CD4-positive, alpha-beta T cell treated with Interleukin-4 for 1 hour (primary cell): ENCODE measurements around the gene TAF11L8.
"Not testable (repeated sequence)": the region's sequence is repeated elsewhere in the genome, so short reads cannot be mapped to it uniquely, and the experiment has no call there.

Experiments
- DNase-seq, 2 donors: peaks; one replicate each; pipeline ENCODE4 v3.0.0-alpha.2; 2020 to 2022

TAF11L8 gene

GRCh38 chr5:17590860-17591259, at the start of gene TAF11L8:
Gene TAF11L8, minus strand, starts transcription at chr5:17590960.
- DNase-seq, result not testable (repeated sequence)

- no peak for DNase-seq
Observed at GRCh38 chr5:17634160-17634559, 43.4 kb upstream of the TAF11L8 start, which contains the start of gene TAF11L14. Gene TAF11L14, plus strand, starts transcription at chr5:17634460.

- not testable (repeated sequence) for DNase-seq
Observed at GRCh38 chr5:17631788-17632187, 41.0 kb upstream of the TAF11L8 start, which contains the start of gene TAF11L13. Gene TAF11L13, plus strand, starts transcription at chr5:17632088.

- DNase-seq, result no peak
Observed at GRCh38 chr5:17625686-17626085, 34.9 kb upstream of the TAF11L8 start.

- DNase-seq, result no peak
Observed at GRCh38 chr5:17620627-17621026, 29.9 kb upstream of the TAF11L8 start.

GRCh38 chr5:17619354-17619753, 28.6 kb upstream of the TAF11L8 start:
- DNase-seq, result no peak

- no peak for DNase-seq
Observed at GRCh38 chr5:17614872-17615605, 24.3 kb upstream of the TAF11L8 start.

GRCh38 chr5:17610092-17610491, 19.3 kb upstream of the TAF11L8 start, which contains the start of gene TAF11L12:
Gene TAF11L12, plus strand, starts transcription at chr5:17610392.
- not testable (repeated sequence) for DNase-seq

GRCh38 chr5:17607461-17607860, 16.7 kb upstream of the TAF11L8 start:
- not testable (repeated sequence) for DNase-seq

GRCh38 chr5:17604951-17605350, 14.2 kb upstream of the TAF11L8 start:
- no peak for DNase-seq

- not testable (repeated sequence) for DNase-seq
Observed at GRCh38 chr5:17603880-17604279, 13.1 kb upstream of the TAF11L8 start, which contains the start of gene TAF11L11. Gene TAF11L11, plus strand, starts transcription at chr5:17604183.

GRCh38 chr5:17597728-17598127, 7.0 kb upstream of the TAF11L8 start, which contains the start of gene TAF11L10:
Gene TAF11L10, minus strand, starts transcription at chr5:17597828.
- not testable (repeated sequence) for DNase-seq

GRCh38 chr5:17594255-17594654, 3.5 kb upstream of the TAF11L8 start, which contains the start of gene TAF11L9:
Gene TAF11L9, minus strand, starts transcription at chr5:17594394.
- not testable (repeated sequence) for DNase-seq

- not testable (repeated sequence) for DNase-seq
Observed at GRCh38 chr5:17585658-17586057, 5.1 kb downstream of the TAF11L8 start, which contains the start of gene TAF11L7. Gene TAF11L7, minus strand, starts transcription at chr5:17585758.
